GM20000 (cell line): ENCODE results near the gene GSTA5.
"Not testable (repeated sequence)": the region's sequence is repeated elsewhere in the genome, so short reads cannot be mapped to it uniquely, and the experiment has no call there.

Experiments used
- DNase-seq: peaks from one replicate; pipeline ENCODE4 v3.0.0; 2012; ENCODE audit warnings: low spot score
- TF ChIP-seq, protein P1 (sequence below): IDR thresholded peaks from 2 replicates; pipeline ENCODE4 v1.5.1; 2012; ENCODE audit warnings: mild to moderate bottlenecking, control low read depth; ENCODE audit errors: extremely low read depth, missing control alignments

The GSTA5 gene

GRCh38 chr6:52876056-52876787 is 35.6 kb upstream of the GSTA5 start:
- DNase-seq, result no peak
- TF ChIP-seq, protein P1, sequence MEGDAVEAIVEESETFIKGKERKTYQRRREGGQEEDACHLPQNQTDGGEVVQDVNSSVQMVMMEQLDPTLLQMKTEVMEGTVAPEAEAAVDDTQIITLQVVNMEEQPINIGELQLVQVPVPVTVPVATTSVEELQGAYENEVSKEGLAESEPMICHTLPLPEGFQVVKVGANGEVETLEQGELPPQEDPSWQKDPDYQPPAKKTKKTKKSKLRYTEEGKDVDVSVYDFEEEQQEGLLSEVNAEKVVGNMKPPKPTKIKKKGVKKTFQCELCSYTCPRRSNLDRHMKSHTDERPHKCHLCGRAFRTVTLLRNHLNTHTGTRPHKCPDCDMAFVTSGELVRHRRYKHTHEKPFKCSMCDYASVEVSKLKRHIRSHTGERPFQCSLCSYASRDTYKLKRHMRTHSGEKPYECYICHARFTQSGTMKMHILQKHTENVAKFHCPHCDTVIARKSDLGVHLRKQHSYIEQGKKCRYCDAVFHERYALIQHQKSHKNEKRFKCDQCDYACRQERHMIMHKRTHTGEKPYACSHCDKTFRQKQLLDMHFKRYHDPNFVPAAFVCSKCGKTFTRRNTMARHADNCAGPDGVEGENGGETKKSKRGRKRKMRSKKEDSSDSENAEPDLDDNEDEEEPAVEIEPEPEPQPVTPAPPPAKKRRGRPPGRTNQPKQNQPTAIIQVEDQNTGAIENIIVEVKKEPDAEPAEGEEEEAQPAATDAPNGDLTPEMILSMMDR, result no peak

GRCh38 chr6:52872031-52872430 is 31.4 kb upstream of the GSTA5 start:
- DNase-seq, result no peak
- TF ChIP-seq, protein P1, result no peak

GRCh38 chr6:52871621-52872020 is 31.0 kb upstream of the GSTA5 start:
- no peak for DNase-seq
- TF ChIP-seq, protein P1, result no peak

DNA sequence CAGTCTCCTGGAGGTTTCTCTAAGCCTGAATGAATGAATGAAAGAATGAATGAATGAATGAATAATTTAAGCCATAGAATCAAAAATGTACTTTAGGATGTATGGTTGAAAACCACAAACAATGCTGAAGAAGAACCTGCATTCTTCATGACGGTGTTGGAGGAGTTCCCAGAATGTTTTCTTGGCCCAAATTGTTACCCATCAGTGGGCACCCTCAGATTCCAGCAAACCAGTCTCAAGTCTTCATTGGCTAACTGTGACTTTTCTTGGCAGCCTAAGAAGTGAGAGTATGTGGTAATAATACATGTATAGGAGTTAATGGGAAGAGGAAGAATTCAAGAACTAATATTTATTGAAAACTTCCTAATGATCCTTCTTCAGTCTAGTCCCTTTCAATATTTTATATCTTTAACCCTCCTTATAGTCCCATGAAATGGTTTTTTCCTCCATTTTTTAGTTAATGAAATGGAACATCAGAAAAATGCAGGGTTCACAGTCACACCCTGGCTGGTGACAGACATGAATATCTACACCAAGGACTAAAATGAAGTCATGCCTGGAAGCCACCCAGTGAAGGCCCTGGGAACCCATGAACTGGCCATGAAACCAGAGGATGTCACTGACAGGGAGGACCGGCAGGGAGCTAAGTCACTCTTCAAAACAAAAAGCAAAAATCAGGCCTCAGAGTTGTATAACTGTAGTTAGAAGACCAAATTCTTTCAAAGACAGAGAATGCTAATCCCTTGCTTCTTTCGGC is 29.9 kb upstream of the GSTA5 start:
- not testable (repeated sequence) for DNase-seq

GRCh38 chr6:52868899-52869298 is 28.3 kb upstream of the GSTA5 start:
- not testable (repeated sequence) for DNase-seq

DNA sequence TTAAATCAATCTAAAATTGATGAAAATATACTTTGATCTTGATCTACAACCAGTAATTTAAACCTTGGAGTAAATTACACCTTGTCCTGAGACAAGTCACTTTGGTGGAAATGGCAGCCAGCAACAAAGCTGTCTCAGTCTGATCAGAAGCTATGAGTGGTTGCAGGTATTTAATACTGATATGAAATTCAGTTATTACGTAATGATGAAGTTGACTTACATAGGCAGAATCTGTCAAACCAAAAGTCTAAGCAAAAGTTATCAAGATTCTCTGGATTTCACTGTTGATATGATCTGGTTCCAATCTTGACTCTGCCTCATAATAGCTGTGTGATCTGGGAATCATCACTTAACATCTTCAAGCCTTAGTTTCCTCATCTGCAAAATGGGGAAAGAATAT is 27.6 kb upstream of the GSTA5 start:
- TF ChIP-seq, protein P1, result no peak

DNA sequence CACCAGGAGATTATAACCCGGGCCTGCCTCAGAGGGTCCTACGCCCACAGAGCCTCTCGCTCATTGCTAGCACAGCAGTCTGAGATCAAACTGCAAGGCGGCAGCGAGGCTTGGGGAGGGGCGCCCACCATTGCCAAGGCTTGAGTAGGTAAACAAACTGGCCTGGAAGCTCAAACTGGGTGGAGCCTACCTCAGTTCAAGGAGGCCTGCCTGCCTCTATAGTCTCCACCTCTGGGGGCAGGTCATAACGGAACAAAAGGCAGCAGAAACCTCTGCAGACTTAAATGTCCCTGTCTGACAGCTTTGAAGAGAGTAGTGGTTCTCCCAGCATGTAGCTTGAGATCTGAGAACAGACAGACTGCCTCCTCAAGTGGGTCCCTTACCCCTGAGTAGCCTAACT is 20.5 kb upstream of the GSTA5 start:
- DNase-seq, result not testable (repeated sequence)

More for the DNA sequence above, 27.6 kb upstream of the GSTA5 start:
- no peak for DNase-seq

DNA sequence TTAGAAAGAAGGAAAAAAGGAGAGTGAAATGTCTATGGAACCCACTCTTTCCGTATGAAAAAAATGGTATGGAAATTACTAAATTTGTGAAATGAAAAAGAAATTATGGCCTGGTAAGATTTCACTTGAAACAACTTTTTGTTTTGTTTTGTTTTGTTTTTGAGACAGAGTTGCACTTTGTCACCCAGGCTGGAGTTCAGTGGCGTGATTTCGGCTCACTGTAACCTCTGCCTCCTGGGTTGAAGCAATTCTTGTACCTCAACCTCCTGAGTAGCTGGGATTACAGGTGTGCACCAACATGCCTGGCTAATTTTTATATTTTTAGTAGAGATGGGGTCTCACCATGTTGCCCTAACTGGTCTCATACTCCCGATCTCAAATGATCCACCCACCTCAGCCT is 17.8 kb upstream of the GSTA5 start:
- TF ChIP-seq, protein P1, result no peak
- no peak for DNase-seq

DNA sequence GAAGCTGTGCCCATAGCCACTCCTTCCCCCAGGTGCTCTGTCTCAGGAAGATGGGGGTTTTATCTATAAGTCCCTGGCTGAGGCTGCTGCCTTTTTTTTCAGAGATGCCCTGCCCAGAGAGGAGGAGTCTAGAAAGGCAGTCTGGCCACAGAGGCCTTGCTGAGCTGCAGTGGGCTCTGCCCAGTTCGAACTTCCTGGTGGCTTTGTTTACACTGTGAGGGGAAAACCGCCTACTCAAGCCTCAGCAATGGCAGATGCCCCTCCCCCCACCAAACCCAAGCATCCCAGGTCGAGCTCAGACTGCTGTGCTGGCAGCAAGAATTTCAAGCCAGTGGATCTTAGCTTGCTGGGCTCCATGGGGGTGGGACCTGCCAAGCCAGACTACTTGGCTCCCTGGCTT is 15.5 kb upstream of the GSTA5 start:
- not testable (repeated sequence) for DNase-seq
